PFSK-1 (cell line): ENCODE data around the gene GFI1.

ENCODE experiments used
- FOXP2 ChIP-seq: optimal IDR thresholded peaks from 2 replicates; pipeline ENCODE3; 2011; ENCODE audit warnings: borderline replicate concordance, control low read depth, inconsistent platforms; ENCODE audit not compliant: insufficient read depth; ENCODE audit errors: extremely low read length, extremely low read depth
- POLR2AphosphoS5 ChIP-seq: IDR thresholded peaks from 2 replicates; pipeline ENCODE4 v1.6.1; 2012; ENCODE audit warnings: low read depth, mild to moderate bottlenecking, control low read depth, low read length, moderate library complexity
- SIN3A ChIP-seq: IDR thresholded peaks from 2 replicates; pipeline ENCODE4 v1.6.1; 2012; ENCODE audit warnings: mild to moderate bottlenecking, low read length, moderate library complexity, borderline replicate concordance; ENCODE audit not compliant: insufficient read depth
- TAF1 ChIP-seq: IDR thresholded peaks from 2 replicates; pipeline ENCODE4 v1.6.1; 2012; ENCODE audit warnings: low read length, control low read depth, borderline replicate concordance; ENCODE audit not compliant: insufficient read depth
- TF ChIP-seq, protein P1 (sequence below), 2 experiments: IDR thresholded peaks; 2 replicates each; pipeline versions ENCODE4 v1.6.1 to v1.8.0; 2011 to 2012; ENCODE audit warnings: low read depth in 2 of 2, low read length in 2 of 2, control low read depth in 1 of 2, inconsistent platforms in 1 of 2, mild to moderate bottlenecking in 1 of 2, moderate library complexity in 1 of 2; ENCODE audit not compliant: insufficient read depth in 1 of 2

The GFI1 gene

GRCh38 chr1:92470216-92470615, 16.5 kb downstream of the GFI1 start:
- TF ChIP-seq POLR2AphosphoS5, result no peak
- TF ChIP-seq, protein P1, sequence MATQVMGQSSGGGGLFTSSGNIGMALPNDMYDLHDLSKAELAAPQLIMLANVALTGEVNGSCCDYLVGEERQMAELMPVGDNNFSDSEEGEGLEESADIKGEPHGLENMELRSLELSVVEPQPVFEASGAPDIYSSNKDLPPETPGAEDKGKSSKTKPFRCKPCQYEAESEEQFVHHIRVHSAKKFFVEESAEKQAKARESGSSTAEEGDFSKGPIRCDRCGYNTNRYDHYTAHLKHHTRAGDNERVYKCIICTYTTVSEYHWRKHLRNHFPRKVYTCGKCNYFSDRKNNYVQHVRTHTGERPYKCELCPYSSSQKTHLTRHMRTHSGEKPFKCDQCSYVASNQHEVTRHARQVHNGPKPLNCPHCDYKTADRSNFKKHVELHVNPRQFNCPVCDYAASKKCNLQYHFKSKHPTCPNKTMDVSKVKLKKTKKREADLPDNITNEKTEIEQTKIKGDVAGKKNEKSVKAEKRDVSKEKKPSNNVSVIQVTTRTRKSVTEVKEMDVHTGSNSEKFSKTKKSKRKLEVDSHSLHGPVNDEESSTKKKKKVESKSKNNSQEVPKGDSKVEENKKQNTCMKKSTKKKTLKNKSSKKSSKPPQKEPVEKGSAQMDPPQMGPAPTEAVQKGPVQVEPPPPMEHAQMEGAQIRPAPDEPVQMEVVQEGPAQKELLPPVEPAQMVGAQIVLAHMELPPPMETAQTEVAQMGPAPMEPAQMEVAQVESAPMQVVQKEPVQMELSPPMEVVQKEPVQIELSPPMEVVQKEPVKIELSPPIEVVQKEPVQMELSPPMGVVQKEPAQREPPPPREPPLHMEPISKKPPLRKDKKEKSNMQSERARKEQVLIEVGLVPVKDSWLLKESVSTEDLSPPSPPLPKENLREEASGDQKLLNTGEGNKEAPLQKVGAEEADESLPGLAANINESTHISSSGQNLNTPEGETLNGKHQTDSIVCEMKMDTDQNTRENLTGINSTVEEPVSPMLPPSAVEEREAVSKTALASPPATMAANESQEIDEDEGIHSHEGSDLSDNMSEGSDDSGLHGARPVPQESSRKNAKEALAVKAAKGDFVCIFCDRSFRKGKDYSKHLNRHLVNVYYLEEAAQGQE (IDR thresholded peaks at IDR 0.05; ENCODE audit: insufficient read depth in 1 of 2, low read depth in 2 of 2, low read length in 2 of 2), result no peak
- no peak for TF ChIP-seq TAF1
- no peak for TF ChIP-seq FOXP2
- TF ChIP-seq SIN3A, result no peak

GRCh38 chr1:92466683-92467352, 19.9 kb downstream of the GFI1 start:
- no peak for TF ChIP-seq TAF1
- TF ChIP-seq SIN3A, result no peak
- TF ChIP-seq FOXP2, result no peak
- no peak for TF ChIP-seq POLR2AphosphoS5
- TF ChIP-seq, protein P1 (IDR thresholded peaks at IDR 0.05; ENCODE audit: insufficient read depth in 1 of 2, low read depth in 2 of 2, low read length in 2 of 2), result no peak

DNA sequence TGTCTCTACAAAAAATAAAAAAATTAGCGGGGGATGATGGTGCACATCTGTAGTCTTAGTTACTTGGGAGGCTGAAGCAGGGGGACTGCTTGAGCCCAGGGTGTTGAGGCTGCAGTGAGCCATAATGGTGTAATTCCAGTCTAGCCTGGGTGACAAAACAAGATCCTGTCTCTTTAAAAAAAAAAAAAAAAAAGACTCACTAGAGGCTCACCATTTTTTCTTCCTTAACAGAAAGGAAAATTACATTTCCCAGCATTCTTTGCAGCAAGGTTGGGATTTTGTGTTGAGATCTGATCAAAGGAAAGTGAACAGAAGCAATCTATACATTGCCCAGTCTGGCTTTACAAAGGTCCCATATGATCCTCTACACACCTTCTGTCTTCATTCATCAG, 21.5 kb downstream of the GFI1 start:
- no peak for TF ChIP-seq TAF1
- TF ChIP-seq FOXP2, result no peak
- no peak for TF ChIP-seq SIN3A
- TF ChIP-seq, protein P1 (IDR thresholded peaks at IDR 0.05; ENCODE audit: insufficient read depth in 1 of 2, low read depth in 2 of 2, low read length in 2 of 2), result no peak
- no peak for TF ChIP-seq POLR2AphosphoS5

- TF ChIP-seq TAF1, result no peak
- TF ChIP-seq, protein P1 (IDR thresholded peaks at IDR 0.05; ENCODE audit: insufficient read depth in 1 of 2, low read depth in 2 of 2, low read length in 2 of 2), result no peak
- no peak for TF ChIP-seq SIN3A
- TF ChIP-seq POLR2AphosphoS5, result no peak
- TF ChIP-seq FOXP2, result no peak
Measured at GRCh38 chr1:92464588-92465255, 22.0 kb downstream of the GFI1 start.
